Mononuclear cell (primary cell): Measurements from ENCODE around the gene NUDT4. TPM values are rescaled to one million over a fixed set of nuclear protein-coding genes. Genes with fewer than 3 reads are reported as not detected.
A peak's percentile ranks its signal among the peaks of the same experiment; 100 is the strongest.
"Not testable (repeated sequence)": the region's sequence is repeated elsewhere in the genome, so short reads cannot be mapped to it uniquely, and the experiment has no call there.

ENCODE experiments used
- H3K27me3 ChIP-seq: 2 replicates; pipeline ENCODE4 v1.6.0; 2011; ENCODE audit warnings: low read length, control low read depth; ENCODE audit not compliant: insufficient read depth
- H3K4me1 ChIP-seq: 2 replicates; pipeline ENCODE4 v1.5.1; 2011; ENCODE audit warnings: mild to moderate bottlenecking, low read length, control low read depth; ENCODE audit not compliant: insufficient read depth
- H3K4me3 ChIP-seq: 2 replicates; pipeline ENCODE4 v1.5.1; 2011; ENCODE audit warnings: mild to moderate bottlenecking, low read length, moderate library complexity
- H3K9me3 ChIP-seq: 2 replicates; pipeline ENCODE4 v1.5.1; 2011; ENCODE audit warnings: low read depth, mild to moderate bottlenecking, control low read depth, low read length
- total RNA-seq: library from RNA; depleted of rRNA; stranded (reverse); fragments of >200 nt; gene quantifications from one replicate; pipeline ENCODE4 v1.2.3, GENCODE V29; 2012

NUDT4 gene
- total RNA-seq, 1 donor = 87.6 TPM

DNA sequence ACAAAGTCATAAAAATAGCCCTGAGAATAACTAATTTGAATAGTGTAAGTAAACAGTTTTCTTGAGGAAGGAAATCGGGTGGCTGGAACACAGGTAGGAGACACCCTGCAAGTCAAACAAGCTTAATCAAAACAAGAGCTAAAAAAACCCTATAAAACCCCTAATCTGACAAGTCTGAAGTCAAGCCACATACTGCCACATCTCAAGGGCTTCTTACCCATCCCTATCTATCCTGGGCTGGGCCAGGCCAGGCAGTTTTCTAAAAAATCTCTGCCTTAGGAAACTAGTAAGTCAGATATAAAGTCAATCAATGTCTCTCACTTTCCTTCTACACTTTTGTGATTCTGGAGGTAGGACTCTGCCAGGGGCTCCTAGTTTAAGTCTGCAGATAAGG is 48.7 kb downstream of the NUDT4 start:
- H3K27me3 ChIP-seq = no peaks in the 10 kb centered on the region
- H3K9me3 ChIP-seq = no peaks in the 10 kb centered on the region
- peaks cover 41% of the 10 kb centered on the region for H3K4me1 ChIP-seq
- H3K4me3 ChIP-seq = no peak overlapping the region

DNA sequence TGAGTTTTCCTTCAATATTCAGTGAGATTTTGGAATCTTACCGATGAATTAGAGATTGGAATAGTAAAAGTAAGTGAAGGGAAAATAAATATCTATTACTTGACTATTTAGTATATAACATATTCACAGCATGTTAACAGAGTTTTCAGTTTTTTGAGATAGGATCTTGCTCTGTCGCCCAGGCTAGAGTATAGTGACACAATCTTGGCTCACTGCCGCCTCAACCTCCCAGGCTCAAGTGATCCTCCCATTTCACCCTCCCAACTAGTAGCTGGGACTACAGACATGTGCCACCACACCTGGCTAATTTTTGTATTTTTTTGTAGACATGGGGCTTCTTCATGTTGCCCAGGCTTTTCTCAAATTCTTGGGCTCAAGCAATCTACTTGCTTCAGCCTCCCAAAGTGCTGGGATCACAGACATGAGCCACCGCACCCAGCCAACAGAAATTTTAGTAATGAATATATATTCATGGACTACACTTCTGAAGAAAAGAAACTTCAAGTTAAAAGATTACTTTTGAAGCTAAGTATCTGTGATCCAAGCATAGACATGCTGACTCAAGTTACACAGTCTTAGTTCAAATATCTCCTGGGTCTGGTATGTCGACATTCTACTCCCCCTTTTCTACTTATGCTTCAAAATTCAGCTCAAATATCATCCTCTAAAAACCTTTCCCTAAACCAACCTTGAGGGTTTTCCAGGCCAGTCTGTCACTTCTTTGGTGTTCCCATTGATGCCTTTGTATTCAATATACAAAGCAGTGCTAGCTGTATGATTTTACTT is 50.2 kb downstream of the NUDT4 start:
- Histone ChIP-seq H3K9me3 (no peaks in the 10 kb centered on the region), H3K4me3 (no peak overlapping the region), H3K27me3 (no peaks in the 10 kb centered on the region), H3K4me1 (peaks cover 45% of the 10 kb centered on the region)

DNA sequence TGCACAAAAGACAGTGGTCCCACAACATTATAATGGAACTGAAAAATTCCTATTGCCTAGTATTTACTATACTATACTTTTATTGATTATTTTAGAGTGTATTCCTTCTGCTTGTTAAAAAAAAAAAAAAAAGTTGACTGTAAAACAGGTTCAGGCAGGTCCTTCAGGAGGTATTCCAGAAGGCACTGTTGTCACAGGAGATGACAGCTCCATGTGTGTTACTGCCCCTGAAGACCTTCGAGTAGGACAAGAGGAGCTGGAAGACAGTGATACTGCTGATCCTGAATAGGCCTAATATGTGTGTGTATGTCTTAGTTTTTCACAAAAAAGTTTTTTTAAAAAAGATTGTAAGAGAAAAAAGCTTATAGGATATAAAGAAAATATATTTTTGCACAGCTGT is 51.7 kb downstream of the NUDT4 start:
- peaks cover 50% of the 10 kb centered on the region for H3K4me1 ChIP-seq
- H3K27me3 ChIP-seq = no peaks in the 10 kb centered on the region
- no peak overlapping the region for H3K4me3 ChIP-seq
- H3K9me3 ChIP-seq = no peaks in the 10 kb centered on the region

DNA sequence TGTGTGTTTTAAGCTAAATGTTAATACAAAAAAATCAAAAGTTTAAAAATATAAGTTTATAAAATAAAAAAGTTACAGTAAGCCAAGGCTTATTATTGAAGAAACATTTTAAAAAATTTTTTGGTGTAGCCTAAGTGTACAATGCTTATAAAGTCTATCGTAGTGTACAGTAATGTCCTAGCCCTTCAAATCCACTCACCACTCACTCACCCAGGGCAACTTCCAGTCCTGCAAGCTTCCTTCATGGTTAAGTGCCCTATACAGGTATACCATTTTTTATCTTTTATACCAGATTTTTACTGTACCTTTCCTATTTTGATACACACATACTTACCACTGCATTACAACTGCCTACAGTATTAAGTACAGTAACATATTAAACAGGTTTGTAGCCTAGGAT is 52.1 kb downstream of the NUDT4 start:
- H3K4me1 ChIP-seq = peaks cover 54% of the 10 kb centered on the region
- no peaks in the 10 kb centered on the region for H3K9me3 ChIP-seq
- H3K4me3 ChIP-seq = no peak overlapping the region
- no peaks in the 10 kb centered on the region for H3K27me3 ChIP-seq

DNA sequence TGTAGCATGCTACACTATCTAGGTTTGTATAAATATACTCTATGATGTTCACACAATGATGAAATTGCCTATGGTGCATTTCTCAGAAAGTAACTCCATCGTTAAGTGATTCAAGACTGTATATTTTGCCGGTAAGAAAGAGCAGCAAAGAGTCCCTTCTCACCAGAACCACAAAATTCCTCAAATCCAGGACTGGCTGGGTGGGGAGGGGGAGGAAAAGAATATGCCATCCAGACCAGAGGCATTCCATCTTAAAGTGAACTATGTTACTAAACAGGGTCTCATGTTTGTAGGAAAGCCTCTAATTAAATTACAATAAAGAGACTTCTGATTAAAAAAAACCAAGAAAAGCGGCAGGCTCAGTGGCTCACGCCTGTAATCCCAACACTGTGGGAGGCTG is 52.6 kb downstream of the NUDT4 start:
- Histone ChIP-seq H3K27me3 (no peaks in the 10 kb centered on the region), H3K4me3 (no peak overlapping the region), H3K9me3 (no peaks in the 10 kb centered on the region), H3K4me1 (peaks cover 55% of the 10 kb centered on the region)

DNA sequence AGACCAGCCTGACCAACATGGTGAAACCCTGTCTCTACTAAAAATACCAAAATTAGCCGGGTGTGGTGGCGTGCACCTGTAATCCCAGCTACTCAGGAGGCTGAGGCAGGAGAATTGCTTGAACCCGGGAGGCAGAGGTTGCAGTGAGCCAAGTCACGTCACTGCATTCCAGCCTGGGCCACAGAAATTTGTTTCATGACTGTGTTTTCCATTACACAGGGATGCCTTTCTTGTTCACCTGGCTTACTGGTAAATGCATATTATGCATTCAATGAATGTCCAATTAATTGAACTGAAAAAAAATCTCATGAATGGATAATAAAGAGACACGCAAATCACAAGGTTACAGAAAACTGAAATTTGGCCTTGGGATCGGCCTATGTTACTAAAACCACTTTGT is 54.3 kb downstream of the NUDT4 start:
- H3K9me3 ChIP-seq, H3K27me3 ChIP-seq, H3K4me3 ChIP-seq: not testable (repeated sequence)
- H3K4me1 ChIP-seq = peaks cover 55% of the 10 kb centered on the region

DNA sequence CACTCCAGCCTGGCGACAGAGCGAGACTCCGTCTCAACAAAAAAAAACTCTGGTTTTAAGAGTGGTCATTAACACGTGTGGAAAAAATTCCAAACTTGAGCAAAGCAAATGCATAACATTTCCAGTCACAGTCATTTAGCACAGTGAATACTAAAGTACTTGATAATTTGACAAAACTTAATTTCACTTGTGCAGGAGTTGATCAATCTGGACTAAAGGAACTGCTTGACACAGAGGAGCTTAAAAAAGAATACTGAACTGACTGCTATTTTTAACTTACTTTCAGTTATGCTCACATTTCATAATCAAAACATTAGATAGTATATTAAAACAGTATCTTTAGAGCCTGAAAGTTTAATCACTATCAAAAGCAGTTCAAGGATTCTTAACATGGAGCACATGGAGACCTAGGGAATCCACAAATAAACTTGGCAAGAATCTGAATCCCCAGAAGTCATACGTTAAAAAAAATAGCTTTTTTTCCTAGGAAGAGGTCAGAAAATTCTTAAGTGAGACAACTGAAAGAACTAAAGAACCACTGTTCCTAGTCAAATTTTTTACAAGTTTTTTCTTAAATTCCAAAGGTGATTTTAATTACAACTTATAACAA is 56.6 kb downstream of the NUDT4 start:
- no peak overlapping the region for H3K4me3 ChIP-seq

DNA sequence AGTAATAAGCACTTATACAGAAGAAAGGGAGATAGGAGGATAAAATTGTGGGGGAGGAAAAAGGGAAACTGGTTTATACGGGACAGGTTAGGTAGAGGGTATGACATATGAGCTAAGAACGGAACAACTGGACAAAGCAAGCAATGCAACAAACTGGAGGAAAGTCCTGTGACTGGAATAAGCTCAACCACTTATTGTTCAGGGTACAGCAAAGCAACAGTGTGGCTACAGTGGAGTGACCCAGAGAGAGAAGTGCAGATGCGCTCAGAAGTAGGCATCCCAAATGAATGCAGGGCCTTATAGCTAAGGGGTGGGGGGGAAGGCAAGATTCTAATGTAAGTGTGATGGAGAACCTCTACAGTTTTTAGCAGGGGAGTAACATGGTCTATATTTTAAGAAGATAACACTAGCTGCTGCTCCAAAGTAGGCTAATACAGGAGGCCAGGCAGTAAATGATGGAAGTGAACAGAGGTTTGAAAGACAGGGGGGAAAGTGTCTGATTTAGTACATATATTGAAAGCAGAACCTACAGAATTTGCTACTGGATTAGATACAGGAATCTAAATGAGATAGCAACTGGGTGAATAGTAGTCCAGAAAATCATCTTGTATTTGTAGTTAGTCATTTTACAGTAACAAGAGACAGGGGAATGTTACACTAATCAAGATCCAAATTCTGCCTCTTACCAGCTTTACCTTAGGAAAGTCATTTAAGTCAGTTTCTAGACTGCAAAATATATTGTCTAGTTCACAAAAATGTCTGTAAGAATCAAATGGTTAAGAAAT is 60.7 kb downstream of the NUDT4 start:
- Histone ChIP-seq H3K9me3 (no peaks in the 10 kb centered on the region), H3K4me3 (no peak overlapping the region), H3K4me1 (peaks cover 73% of the 10 kb centered on the region), H3K27me3 (no peaks in the 10 kb centered on the region)

More for the DNA sequence above, 56.6 kb downstream of the NUDT4 start:
- Histone ChIP-seq H3K27me3 (no peaks in the 10 kb centered on the region), H3K4me1 (peaks cover 64% of the 10 kb centered on the region), H3K9me3 (no peaks in the 10 kb centered on the region)

DNA sequence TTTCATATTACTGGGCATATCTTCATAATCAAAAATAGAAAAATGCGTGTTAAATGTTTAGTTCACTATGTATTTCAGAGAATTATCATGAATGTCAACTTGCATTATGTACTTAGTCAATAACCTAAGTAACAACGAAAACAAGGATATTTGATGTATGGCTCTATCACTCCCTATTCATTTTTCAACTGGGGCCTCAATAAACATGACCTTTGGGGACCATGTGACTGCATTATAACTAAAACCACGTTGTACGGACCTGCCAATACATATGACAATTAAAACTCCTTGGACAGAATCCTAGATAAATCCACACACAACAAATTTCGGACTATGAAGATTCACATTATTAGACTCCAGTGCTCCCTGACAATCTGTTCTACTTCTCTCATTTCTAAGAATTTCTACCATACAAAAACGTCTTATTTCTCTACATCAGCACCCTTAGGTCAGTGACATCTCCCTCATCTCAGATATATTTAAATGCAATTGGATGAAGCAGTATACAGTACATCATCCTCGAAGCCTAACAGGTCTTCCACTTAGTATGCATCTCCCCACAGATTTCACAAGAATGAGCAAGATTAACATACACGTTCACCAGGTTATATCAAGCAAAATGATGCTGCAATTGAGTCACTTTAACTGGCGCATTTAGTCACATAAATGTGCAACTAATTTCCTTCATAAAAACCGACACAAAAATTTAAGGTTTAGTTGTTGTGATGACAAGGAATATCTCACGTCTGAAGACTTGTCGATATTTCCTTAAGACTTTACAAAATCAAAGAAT is 62.5 kb downstream of the NUDT4 start:
- Histone ChIP-seq H3K27me3 (no peaks in the 10 kb centered on the region), H3K9me3 (no peaks in the 10 kb centered on the region), H3K4me3 (peak overlapping the region; percentile 88), H3K4me1 (peaks cover 57% of the 10 kb centered on the region)

DNA sequence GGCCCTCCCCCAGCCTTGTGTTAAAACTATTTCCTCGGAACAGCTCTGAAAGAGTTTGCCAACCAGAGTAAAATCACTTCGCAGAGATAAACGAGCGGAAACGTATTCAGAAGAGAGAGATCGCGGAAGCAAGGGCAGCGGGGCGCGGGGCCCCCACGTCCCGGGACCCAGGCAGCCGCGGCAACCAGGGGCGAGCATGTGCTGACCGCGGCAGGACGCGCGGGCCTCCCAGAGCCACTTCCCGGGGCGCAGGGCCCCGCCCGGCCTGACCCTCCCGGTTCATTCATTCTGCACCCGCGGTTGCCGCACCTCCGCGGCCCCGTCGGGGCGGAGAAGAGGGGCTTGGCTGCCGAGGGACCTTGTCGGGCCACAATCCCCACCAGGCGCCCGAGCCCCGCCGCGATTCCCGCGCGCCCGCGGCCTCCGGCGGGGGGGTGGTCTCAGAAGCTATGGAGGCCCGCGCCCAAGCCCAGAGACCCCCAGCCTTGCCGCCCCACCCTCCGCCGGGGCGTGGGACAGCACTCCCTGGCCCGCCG is 63.4 kb downstream of the NUDT4 start:
- no peaks in the 10 kb centered on the region for H3K27me3 ChIP-seq
- H3K9me3 ChIP-seq = no peaks in the 10 kb centered on the region
- peak overlapping the region; percentile 88 for H3K4me3 ChIP-seq
- H3K4me1 ChIP-seq = peaks cover 48% of the 10 kb centered on the region

DNA sequence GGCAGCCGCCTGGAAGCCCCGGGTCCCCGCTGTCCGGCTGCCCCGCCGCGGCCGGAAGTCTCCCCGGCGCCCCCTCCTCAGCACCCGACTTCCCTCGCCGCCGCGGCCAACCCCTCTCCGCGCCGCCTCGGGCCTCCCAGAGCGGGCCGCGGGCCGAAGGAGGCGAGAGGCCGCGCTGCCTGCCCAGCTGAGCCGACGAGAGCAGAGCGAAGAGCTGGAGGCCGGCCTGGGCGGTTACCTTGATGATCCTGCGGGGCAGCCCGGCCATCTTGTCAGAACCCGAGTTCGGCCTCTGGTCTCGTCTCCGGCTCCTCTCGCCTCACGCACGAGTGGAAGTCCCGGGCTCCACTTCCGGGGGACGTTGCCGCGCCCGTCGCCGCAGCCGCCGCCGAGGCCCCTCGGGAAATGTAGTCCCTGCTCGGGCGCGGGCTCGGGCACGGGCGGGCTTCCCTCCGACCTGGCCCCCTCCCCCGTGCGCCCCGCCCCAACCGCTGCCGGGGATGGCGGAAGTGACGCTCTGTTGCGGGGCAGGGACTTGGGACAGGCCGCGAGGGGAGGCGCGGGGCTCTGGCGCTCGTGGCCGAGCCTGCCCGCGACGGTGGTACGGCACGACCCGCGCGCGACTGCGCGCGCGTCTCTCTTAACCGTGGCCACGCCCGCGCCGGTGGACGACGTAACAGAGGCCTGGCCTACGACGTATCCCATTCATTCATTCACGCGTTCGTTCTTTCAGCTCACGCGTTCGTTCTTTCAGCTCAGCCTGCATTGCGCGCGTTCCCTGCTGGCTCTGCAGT is 64.1 kb downstream of the NUDT4 start, which contains the start of gene UBE2N:
Gene UBE2N, minus strand, starts transcription at position 331 of the 794 bp plus-strand sequence. Its CDS starts 63 bp downstream, at position 268.
- Histone ChIP-seq H3K4me1 (peaks cover 41% of the 10 kb centered on the region), H3K4me3 (peak within 1 kb of the TSS; percentile 88), H3K9me3 (no peaks in the 10 kb centered on the region)

DNA sequence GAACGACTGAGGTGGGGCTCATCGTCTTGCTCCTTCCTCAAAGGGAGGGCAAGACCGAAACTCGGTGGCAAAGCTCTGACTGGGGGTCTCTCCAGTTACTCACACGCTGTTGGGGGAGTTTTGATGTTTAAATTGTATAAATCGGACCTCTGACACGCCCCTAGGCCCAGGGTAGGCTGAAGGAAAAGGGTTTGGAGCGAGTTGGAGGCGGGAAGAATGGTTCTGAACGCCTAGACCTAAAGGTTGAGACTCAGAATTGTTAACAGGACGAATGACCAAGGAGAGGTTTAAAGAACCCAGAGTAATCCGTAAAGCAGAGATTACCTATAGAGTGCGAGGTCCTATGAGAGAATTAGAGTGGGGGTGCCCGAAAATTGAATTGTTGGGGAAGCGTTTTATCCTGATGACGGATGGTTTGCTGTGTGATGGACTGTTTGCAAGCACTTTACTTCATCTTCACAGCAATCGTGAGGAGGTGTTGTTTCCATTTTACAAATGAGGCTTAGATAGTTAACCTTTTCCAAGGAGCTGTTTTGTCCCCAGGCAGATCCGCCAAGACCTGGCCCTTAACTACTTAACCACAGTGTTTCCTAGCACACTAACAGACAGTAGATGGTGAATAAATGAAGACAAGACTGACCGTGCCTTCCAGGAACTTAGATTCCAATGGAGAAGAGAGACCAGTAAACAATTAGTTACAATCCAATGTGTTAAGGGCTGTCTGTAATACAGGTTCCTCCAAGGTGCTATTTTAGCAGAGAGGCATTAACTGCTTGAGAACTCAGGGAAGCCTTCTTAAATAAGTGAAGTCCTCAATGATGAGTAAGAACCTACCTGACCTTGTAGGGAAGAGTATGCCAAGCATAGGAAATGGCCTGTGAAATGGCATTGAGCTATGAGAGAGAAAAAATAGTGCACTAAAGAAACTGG is 65.0 kb downstream of the NUDT4 start:
- H3K4me3 ChIP-seq = peak overlapping the region; percentile 88

More for the DNA sequence above, 64.1 kb downstream of the NUDT4 start, which contains the start of gene UBE2N:
- H3K27me3 ChIP-seq = no peaks in the 10 kb centered on the region

DNA sequence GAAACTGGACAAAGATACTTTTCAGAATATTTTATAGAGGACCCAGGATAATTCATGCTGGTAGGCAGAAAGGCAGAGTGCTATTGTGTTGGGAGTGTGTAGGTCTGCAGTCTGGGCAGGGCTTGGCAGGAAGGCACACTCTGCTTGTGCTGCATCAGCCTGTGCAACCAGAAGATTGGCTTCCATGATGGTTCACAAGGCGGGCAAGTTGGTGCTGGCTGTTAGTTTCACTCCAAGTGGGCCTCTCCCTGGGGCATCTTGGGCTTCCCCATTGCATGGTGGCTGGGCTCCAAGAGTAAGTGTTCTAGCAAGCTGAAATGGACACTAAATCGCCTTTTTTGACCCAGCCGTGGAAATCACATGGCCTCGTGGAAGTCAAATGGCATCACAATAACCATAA is 65.9 kb downstream of the NUDT4 start:
- no peak overlapping the region for H3K4me3 ChIP-seq
- peaks cover 30% of the 10 kb centered on the region for H3K4me1 ChIP-seq
- H3K9me3 ChIP-seq = no peaks in the 10 kb centered on the region
- H3K27me3 ChIP-seq = no peaks in the 10 kb centered on the region

More for the DNA sequence above, 65.0 kb downstream of the NUDT4 start:
- Histone ChIP-seq H3K27me3 (no peaks in the 10 kb centered on the region), H3K9me3 (no peaks in the 10 kb centered on the region), H3K4me1 (peaks cover 33% of the 10 kb centered on the region)
